GM18868 (cell line): ENCODE results near the gene TRIP6.
"Not testable (repeated sequence)": the region's sequence is repeated elsewhere in the genome, so short reads cannot be mapped to it uniquely, and the experiment has no call there.

Experiments
- ATAC-seq: cut with Tn5 transposase; IDR thresholded peaks from one replicate; pipeline ENCODE4 v1.9.1; 2021; ENCODE audit warnings: mild to moderate bottlenecking, moderate library complexity; ENCODE audit not compliant: unreplicated experiment

TRIP6 gene

GRCh38 chr7:100837099-100837836 is 29.9 kb upstream of the TRIP6 start:
- ATAC-seq = peak; percentile 46

- ATAC-seq = no peak
Observed at GRCh38 chr7:100839361-100839760, 27.8 kb upstream of the TRIP6 start.

DNA sequence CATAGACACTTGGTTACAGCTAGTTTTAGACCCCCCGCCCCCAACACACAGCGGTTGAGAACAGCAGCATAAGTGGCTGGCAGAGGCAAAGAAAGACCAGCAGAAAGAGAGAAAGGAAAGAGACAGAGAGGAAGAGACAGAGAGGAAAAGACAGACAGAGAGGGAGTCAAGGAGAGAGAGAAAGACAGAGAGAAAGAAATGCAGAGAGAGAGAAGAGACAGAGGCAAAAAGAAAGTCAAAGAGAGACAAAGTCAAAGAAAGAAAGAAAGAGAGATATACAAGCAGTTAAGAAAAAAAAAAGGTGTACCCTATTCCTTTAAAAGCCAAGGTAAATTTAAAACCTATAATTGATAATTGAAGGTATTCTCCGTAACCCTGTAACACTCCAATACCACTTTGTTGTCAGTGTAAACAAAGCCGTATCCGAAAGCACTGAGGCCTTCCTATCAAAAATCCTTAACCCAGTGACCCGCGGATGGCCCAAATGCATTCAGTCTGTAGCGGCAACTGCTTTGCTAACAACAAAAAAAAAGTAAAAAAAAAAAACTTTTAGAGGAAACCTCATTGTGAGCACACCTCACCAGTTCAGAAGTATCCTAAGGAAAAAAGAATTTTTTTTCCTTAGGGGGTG is 26.6 kb upstream of the TRIP6 start:
- ATAC-seq = no peak

GRCh38 chr7:100847360-100847759 is 19.8 kb upstream of the TRIP6 start:
- no peak for ATAC-seq

- peak; percentile 85 for ATAC-seq
Observed at GRCh38 chr7:100852048-100852872, 14.9 kb upstream of the TRIP6 start, which contains the start of gene SLC12A9. Gene SLC12A9, plus strand, starts transcription at chr7:100852713. Its CDS starts 1,485 bp downstream, at chr7:100854198.

GRCh38 chr7:100854146-100854895 is 12.9 kb upstream of the TRIP6 start:
- no peak for ATAC-seq

DNA sequence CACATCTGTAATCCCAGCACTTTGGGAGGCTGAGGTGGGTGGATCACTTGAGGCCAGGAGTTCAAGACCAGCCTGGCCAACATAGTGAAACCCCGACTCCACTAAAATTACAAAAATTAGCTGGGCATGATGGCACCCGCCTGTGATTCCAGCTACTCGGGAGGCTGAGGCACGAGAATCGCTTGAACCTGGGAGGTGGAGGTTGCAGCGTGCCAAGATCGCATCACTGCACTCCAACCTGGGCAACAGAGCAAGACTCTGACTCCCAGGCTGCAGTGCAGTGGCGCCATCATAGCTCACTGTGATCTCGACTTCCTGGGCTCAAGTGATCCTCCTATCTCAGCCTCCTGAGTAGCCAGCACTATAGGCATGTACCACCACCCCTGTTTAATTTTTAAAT is 12.3 kb upstream of the TRIP6 start:
- not testable (repeated sequence) for ATAC-seq

DNA sequence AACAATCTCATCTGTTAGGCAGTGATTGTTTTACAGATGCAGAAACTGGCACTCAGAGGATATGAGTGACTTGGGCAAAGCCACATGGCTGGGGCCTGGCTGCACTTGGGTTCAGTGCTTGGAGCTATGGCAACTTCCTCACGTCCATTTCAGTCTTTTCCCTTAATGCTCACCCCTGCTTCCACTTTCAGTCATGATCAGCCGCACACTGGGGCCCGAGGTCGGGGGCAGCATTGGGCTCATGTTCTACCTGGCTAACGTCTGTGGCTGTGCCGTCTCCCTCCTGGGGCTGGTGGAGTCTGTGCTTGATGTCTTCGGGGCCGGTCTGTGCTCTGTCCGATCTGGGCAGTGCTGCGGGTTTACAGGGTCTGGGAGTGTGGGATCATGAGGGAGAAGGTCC is 11.7 kb upstream of the TRIP6 start:
- ATAC-seq = no peak

DNA sequence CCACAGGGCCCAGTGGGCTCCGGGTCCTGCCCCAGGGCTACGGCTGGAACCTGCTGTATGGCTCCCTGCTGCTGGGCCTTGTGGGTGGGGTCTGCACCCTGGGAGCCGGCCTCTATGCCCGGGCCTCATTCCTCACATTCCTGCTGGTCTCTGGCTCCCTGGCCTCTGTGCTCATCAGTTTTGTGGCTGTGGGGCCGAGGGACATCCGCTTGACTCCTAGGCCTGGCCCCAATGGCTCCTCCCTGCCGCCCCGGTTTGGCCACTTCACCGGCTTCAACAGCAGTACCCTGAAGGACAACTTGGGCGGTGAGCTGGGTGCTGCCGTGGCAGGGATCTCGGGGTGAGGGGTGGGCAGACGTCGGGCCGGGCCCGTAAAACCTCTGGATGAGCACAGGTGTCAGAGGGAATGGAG is 10.3 kb upstream of the TRIP6 start:
- ATAC-seq = no peak

GRCh38 chr7:100859856-100860255 is 7.3 kb upstream of the TRIP6 start:
- no peak for ATAC-seq

GRCh38 chr7:100860702-100861615 is 6.2 kb upstream of the TRIP6 start:
- no peak for ATAC-seq

GRCh38 chr7:100861616-100861985 is 5.6 kb upstream of the TRIP6 start:
- no peak for ATAC-seq

DNA sequence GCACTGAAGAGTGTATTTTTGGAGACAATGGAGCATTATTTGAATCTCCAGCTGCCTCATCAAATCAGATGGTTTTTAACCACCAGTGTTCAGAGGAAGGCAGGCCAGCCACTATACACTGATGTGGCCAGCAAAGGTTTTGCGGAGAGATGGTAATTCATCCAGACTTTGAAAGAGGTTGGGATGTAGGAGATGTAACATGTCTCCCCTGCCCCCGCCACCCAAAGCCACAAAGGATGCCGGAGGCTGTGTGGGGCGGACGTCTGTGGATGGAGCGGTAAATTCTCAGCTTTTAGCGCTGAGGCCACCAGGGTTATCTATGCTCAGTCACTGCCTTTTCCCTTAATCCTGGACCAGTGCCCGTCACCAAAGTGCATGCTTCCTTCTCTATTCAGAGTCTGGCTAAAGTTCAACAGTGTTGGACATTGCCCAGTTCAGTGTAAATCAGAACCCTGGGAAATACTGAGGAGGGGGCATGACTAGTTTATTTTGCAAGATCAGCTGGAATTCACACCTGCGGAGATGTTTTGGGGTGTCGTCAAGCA is 3.7 kb upstream of the TRIP6 start:
- no peak for ATAC-seq

DNA sequence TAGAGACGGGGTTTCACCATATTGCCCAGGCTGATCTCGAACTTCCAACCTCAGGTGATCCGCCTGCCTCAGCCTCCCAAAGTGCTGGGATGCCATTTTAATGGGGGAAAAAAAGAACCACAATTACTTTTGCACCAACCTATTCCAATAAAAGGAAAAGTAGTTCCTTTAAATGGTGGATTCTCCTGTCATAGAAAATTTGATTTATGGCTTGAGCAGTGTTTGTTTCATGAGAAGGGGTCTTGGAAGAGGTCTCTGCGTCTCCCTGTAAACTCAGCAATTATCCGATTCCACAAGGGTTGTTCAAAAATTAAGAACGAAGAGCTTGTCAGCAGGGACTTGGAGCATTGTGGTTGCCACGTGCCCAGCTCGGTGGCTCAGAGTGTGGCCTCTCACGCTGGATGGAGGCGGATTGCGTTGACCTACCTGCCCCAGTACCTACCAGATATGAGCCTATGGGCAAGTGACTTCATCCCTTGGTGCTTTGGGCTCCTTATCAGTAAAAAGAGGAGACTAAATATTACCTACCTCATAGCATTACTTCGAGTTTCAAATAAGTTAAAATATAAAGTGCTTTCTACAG is 2.8 kb upstream of the TRIP6 start:
- no peak for ATAC-seq

DNA sequence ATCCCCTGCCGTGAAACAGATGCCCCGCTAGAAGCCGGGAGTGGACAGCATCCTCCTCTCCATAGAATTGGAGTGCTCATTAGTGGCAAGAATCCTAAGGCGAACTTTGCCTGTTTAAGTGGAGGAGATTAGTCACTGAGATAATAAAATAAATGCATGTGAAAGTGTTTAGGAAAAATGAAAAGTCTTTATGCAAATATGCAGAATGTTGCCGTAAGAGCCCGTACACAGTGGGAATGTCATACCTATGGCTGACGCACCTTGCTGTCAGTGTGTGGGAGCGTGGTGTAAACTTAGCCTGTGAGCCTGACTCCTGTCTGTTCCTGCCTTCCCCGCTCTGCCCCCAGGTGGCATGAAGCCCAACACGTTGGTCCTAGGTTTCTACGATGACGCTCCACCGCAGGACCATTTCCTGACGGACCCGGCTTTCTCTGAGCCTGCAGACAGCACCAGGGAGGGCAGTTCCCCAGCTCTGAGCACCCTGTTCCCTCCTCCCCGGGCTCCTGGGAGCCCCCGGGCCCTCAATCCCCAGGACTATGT is 1.7 kb upstream of the TRIP6 start:
- ATAC-seq = no peak

- no peak for ATAC-seq
Observed at GRCh38 chr7:100865938-100866728, 1.1 kb upstream of the TRIP6 start.

DNA sequence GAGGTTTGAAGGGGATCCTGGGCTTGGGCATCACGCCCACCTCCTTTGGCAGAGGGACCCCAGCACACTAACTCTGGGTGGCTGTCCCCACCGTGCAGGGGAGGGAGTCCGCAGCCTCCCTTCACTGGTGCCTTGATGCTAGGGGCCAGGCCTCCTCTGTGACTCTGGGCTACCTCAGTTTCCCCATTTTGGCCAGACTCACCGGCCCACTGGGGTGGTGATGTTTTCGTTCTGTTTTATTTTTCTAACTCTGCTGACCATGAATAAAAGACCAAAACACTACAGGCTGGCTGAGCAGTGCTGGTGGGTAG is 503 bp upstream of the TRIP6 start:
- ATAC-seq = no peak

- ATAC-seq = no peak
Observed at GRCh38 chr7:100867776-100868485, 744 bp downstream of the TRIP6 start.
